GM18498 (cell line): ENCODE measurements around the gene MARK2.

Experiments
- ATAC-seq: cut with Tn5 transposase; IDR thresholded peaks from one replicate; pipeline ENCODE4 v1.9.1; 2021; ENCODE audit warnings: mild to moderate bottlenecking, moderate library complexity; ENCODE audit not compliant: unreplicated experiment

Gene MARK2

GRCh38 chr11:63920126-63920938 lies 81.4 kb downstream of the MARK2 start:
- ATAC-seq = no peak

DNA sequence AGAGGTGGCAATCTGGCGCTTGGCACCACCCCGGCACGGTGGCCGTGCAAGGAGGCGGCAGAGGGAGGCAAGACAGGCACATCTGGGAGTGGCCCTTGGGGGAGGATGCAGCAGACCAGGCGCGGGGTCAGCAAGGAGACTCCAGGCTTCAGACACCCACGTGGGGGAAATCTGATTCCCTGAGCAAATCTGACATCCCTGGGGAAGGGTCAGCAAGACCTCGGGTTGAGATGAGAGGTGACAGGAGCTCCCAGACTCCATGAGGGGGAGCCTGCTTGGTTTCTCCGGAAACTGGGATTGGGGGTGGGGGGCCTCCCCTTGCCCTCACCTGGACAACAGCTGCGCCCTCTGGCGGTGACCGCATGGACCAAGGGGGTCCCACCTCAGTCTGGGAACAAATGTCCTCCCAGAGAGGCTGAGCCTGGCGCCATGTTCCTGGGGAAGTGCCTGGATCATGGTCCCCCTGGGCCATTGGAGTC lies 82.1 kb downstream of the MARK2 start:
- ATAC-seq = no peak

DNA sequence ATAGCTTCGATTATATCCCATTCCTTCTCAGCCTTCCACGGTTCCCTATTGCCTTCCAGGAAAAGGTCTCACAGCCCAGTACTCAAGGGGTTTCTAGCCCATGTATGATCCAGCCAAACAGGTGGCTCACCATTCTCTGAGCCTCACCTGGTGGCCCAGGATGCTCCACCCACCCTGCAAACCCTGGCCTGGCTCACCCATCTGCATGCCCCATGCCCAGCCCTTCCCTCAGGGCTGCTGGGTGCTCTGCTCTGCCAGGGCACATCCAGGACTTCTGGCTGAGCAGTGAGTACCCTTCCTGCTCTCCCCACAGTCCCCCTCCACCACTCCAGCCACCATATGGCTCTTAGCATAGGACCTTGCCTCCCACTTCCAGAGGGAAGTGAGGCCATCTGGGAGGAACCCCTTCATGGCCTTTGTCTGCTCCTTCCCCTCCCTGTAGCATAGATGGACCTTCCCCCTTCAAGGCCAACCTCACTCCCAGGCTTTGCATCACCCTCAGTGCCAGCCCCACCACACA lies 83.8 kb downstream of the MARK2 start:
- no peak for ATAC-seq

DNA sequence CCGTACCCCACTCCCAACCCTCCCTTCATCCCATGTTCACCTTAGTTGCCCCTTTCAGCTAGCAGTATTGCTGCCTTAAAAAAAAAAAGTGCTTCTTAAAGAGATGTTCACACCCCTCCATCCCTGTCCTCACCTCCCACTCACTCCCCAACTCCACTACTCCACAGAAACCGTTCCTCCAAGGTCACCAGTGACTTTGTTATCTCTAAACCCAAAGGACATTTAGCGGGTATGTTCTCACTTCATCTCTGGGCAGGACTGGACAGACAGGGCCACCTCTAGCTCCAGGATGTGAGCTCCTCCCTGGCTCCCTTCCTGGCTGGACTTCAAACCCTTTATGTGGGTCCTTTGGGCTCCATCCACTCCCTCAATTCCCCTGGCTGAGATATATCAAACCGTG lies 84.4 kb downstream of the MARK2 start:
- ATAC-seq = no peak

DNA sequence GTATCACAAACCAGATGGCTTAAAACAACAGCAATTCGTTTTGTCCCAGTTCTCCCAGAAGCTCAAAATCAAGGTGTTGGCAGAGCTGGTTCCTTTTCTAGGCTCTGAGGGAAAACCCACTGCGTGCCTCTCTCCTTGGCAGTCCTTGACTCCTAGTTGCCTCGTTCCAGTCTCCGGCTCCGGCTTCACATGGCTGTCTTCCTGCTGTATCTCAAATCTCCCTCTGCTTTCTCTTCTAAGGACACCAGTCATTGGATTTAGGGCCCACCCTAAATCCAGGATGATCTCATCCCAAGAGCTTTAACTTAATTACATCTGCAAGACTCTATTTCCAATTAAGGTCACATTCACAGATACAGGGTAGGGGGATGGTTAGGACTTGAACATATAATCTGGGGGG lies 90.7 kb downstream of the MARK2 start:
- no peak for ATAC-seq

DNA sequence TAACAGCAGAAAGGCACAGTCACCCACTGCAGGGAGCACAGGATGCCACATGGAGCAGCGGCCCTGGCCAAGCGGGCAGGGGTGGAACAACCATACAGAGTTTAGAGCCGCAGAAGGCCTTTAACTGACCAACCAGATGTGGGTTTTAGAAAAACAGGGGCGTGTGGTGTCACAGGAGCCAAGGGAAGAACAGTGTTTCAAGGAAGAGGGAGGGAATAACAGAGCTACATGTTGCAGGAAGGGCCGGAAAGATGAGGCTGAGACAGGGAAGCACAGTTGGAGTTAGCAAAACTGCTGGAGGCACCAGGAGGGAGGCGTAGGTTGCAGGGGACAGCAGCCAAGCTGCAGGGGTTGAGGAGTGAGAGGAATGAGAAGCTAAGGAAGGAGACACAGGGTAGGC lies 92.1 kb downstream of the MARK2 start:
- no peak for ATAC-seq

- no peak for ATAC-seq
Measured at GRCh38 chr11:63931876-63932275, 93.0 kb downstream of the MARK2 start.

DNA sequence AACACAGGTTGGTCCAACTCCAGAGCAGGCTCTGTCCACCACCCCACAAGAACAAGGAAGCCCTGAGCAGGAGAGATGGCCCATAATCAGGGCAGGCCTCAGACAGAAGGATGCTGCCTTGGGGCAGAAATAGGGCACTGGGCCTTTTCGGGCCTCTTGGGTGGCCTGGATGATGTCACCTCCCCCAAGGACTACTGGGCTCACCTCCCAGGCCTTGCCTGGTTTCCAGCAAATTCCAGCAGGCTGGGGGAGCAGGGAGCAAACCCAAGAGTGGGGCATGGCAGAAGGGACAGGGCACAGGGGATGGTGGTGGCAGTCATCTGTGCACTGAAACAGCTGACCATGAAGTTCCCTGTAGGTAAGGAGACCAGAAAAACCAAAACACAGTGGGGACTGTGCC lies 94.5 kb downstream of the MARK2 start:
- no peak for ATAC-seq

GRCh38 chr11:63937713-63938478 lies 99.0 kb downstream of the MARK2 start:
- ATAC-seq = peak; percentile 16

- ATAC-seq = peak; percentile 95
Measured at GRCh38 chr11:63938479-63939396, 99.8 kb downstream of the MARK2 start, which contains the start of gene NAA40. TSS of gene NAA40 (plus strand) at chr11:63939002. CDS start at chr11:63939097, 95 bp downstream.

DNA sequence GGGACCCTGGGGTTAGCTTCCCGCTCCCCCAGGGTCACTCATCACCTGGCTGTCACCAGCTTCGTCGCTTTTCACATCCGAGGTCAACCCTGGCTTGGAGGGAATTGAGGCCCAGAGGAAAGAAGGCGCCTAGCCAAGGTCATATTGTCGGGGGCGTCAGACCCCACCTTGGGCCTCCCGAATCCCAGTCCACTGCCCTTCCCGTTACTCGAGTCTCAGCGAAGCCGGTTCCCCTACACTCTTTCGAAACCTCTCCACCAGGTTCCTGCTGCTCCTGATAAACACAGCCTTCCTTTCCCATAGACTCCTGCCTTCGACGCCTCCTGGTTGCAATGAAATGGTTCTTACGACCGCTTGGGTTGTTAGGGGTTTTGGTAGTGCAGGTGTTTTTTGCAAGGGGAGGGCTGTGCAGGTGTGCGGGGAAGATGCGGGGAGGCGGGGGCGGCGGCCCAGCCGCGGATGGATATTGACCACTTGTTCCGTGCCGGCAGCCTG lies 100.5 kb downstream of the MARK2 start:
- ATAC-seq = no peak

GRCh38 chr11:63940786-63941185 lies 101.9 kb downstream of the MARK2 start:
- ATAC-seq = no peak

DNA sequence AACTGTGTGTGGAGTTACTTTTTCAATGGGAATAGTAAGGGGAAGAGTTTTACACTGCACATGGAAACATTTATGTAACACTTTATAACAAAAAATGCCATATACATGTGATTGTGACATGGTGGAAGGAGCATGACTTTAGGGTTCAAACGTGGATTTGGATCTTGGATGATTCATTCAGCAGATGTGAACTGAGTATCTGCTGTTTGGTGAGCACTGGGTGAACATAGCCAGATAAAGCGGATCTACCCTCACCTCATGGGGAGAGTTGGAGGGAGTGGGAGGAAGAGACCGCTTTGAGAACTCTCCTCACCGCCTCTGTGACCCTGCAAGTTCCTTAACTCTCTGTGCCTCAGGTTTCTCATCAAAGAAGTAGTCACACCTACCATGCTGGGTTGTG lies 103.0 kb downstream of the MARK2 start:
- no peak for ATAC-seq

GRCh38 chr11:63942803-63943202 lies 103.9 kb downstream of the MARK2 start:
- no peak for ATAC-seq

DNA sequence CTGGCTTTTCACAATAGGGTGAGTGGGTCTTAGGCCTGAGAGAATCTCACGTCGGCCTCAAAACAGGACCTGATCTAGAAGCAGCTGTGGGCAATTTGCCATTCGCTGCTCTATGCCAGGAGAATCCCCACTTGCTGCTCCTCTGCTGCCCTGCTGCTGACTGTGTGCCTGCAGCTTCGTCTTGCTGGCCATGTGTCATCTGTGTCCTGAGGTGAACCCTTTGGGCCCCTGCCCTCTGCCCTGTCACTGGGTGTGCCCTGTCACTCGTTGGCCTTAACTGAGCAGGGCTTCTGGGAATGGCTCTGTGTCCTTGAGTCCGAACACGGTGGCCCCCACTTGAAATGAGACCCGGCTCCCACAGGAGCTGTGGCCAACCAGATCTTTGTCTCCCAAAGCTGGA lies 106.1 kb downstream of the MARK2 start:
- no peak for ATAC-seq

- ATAC-seq = no peak
Measured at GRCh38 chr11:63945477-63946163, 106.7 kb downstream of the MARK2 start.

- no peak for ATAC-seq
Measured at GRCh38 chr11:63951779-63952536, 113.0 kb downstream of the MARK2 start.

- no peak for ATAC-seq
Measured at GRCh38 chr11:63952570-63952969, 113.7 kb downstream of the MARK2 start.

DNA sequence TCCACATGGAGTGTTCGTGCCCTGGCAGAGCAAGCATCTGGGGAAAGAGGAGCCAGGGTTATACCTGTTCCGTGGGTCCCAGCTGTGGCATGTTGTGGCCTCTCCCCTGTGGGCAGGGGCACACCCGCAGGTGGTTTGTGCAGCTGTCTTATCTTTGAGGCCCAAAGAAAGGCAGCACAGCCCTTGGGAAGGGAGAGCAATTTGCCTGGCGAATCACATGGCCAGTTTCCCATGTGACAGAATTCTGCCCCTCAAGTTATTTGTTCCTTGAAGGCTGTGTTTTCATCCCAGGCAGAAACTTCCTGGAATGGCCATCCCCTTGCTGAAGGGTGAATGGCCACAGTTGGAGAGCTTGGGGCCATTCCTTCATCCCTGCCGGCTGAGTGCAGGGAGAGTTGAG lies 119.1 kb downstream of the MARK2 start:
- ATAC-seq = no peak
